ENCODE measurements around the gene MED8.

Gene MED8

DNA sequence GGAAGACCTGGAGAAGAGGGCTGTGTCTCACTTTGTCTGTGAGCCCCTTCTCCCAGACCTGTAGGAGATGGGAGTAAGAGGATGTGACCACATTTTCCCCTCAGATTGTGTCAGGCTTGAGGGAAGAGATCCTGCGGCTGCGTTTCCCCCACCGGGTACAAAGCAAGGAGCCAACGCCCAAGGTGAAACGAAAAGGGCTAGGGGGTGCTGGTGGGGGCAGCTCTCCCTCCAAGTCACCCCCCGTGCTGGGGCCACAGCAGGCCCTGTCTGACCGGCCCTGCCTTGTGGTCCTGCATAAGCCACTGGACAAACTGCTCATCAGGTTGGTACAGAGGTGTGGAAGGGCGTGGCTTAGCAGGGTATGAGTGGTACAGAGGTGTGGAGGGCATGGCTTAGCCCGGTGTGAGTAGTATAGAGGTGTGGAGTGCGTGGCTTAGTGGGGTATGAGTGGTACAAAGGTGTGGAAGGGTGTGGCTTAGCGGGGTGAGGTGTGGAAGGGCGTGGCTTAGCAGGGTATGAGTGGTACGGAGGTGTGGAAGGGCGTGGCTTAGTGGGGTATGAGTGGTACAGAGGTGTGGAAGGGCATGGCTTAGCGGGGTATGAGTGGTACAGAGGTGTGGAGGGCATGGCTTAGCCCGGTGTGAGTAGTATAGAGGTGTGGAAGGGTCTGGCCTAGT lies 33.5 kb upstream of the MED8 start:
- peak; percentile 5; the same call in 2 of the 3 replicates for ATAC-seq (ENCODE audit: low read depth)
- Histone ChIP-seq H3K9me3 (ENCODE audit: severe bottlenecking) (no peaks in the 10 kb centered on the region), H3K4me3 (ENCODE audit: severe bottlenecking) (no peak overlapping the region), H3K27me3 (ENCODE audit: insufficient read depth, poor library complexity, severe bottlenecking) (no peaks in the 10 kb centered on the region), H3K27ac (ENCODE audit: poor library complexity, severe bottlenecking) (peak overlapping the region; percentile 87), H3K4me1 (ENCODE audit: insufficient read depth, poor library complexity, severe bottlenecking) (peaks cover 5% of the 10 kb centered on the region), H3K36me3 (ENCODE audit: low read depth) (peaks cover 88% of the 10 kb centered on the region)
- TF ChIP-seq, protein P1, sequence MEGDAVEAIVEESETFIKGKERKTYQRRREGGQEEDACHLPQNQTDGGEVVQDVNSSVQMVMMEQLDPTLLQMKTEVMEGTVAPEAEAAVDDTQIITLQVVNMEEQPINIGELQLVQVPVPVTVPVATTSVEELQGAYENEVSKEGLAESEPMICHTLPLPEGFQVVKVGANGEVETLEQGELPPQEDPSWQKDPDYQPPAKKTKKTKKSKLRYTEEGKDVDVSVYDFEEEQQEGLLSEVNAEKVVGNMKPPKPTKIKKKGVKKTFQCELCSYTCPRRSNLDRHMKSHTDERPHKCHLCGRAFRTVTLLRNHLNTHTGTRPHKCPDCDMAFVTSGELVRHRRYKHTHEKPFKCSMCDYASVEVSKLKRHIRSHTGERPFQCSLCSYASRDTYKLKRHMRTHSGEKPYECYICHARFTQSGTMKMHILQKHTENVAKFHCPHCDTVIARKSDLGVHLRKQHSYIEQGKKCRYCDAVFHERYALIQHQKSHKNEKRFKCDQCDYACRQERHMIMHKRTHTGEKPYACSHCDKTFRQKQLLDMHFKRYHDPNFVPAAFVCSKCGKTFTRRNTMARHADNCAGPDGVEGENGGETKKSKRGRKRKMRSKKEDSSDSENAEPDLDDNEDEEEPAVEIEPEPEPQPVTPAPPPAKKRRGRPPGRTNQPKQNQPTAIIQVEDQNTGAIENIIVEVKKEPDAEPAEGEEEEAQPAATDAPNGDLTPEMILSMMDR (IDR thresholded peaks at IDR 0.05; ENCODE audit: poor library complexity, severe bottlenecking), result no peak
- no peak for DNase-seq (ENCODE audit: low spot score)

DNA sequence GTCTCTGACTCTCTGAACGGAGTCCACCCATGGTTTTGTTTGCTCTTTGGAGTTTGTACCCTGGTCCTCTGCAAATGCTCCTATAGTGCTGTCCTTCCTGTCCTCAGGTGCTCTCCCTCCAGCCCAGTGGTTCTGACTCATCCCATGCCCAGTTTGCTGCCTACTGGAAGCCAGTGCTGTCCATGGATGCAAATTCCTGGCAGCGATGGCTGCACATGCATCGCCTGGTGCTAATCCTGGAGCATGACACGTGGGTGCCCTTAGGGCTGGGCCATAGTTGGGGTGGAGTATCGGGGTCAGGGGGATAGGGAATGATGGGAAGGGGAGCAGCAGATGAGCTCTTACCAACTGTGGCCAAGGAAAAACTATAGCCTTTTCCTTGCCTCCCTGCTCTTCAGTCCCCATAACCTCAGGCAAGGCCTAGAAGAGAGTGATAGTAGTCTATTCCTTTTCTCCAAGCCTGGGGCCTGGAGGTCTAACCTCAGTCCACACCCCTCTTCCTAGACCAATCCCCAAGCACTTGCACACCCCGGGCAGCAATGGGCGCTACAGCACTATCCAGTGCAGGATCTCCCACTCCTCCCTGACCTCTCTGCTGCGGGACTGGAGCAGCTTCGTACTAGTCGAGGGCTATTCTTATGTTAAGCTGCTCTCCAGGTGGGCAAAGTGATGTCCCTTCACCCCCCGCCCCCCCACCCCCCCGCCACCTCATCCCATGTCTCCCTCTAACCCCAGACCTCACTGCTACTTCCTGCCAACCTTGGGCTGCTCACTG lies 32.6 kb upstream of the MED8 start:
- ATAC-seq (ENCODE audit: low read depth), result no peak
- no peak overlapping the region for H3K4me3 ChIP-seq (ENCODE audit: severe bottlenecking)
- DNase-seq (ENCODE audit: low spot score), result no peak
- H3K36me3 ChIP-seq (ENCODE audit: low read depth), result peaks cover 88% of the 10 kb centered on the region
- no peaks in the 10 kb centered on the region for H3K27me3 ChIP-seq (ENCODE audit: insufficient read depth, poor library complexity, severe bottlenecking)
- TF ChIP-seq, protein P1 (IDR thresholded peaks at IDR 0.05; ENCODE audit: poor library complexity, severe bottlenecking), result no peak
- peak overlapping the region; percentile 87 for H3K27ac ChIP-seq (ENCODE audit: poor library complexity, severe bottlenecking)
- no peaks in the 10 kb centered on the region for H3K9me3 ChIP-seq (ENCODE audit: severe bottlenecking)
- H3K4me1 ChIP-seq (ENCODE audit: insufficient read depth, poor library complexity, severe bottlenecking), result peaks cover 5% of the 10 kb centered on the region

DNA sequence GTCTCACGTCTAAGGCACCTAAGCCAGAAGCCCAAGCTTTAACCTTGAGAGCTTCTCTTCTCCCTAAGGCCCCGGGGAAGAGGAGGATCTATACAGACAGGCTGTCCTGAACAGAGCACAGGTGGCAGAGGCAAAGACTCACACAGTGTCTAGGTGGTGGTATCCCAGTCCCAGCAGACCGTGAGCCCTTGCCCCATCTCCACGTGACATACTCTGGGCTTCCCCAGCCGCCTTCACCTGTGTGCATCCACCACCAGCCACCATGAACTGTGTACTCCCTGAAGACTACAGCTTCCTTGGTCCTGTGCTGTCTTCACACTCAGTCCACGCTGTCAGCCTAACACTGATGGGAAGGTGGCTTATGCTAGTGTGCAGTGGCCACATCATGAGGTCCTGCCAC lies 31.8 kb upstream of the MED8 start:
- Histone ChIP-seq H3K4me3 (ENCODE audit: severe bottlenecking) (no peak overlapping the region), H3K9me3 (ENCODE audit: severe bottlenecking) (no peaks in the 10 kb centered on the region), H3K36me3 (ENCODE audit: low read depth) (peaks cover 88% of the 10 kb centered on the region), H3K27me3 (ENCODE audit: insufficient read depth, poor library complexity, severe bottlenecking) (no peaks in the 10 kb centered on the region), H3K27ac (ENCODE audit: poor library complexity, severe bottlenecking) (peak overlapping the region; percentile 87), H3K4me1 (ENCODE audit: insufficient read depth, poor library complexity, severe bottlenecking) (peaks cover 5% of the 10 kb centered on the region)
- DNase-seq (ENCODE audit: low spot score) (no peak), ATAC-seq (ENCODE audit: low read depth) (no peak)
- TF ChIP-seq, protein P1 (IDR thresholded peaks at IDR 0.05; ENCODE audit: poor library complexity, severe bottlenecking), result no peak

DNA sequence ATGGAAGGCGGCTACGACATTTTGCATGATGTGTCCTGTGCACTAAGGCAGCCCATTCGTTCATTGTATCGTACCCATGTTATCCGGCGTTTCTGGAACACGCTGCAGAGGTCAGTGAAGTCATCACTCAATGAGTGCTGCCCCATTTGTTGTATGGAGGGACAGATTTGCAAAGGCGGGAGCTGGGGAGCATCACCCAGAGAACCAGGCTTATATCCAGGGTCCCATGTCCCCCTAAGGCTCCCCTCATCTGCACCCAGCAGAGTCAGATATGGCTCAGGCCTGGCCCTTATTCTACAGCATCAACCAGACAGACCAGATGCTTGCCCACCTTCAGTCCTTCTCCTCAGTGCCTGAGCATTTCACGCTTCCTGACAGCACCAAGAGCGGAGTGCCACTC lies 31.3 kb upstream of the MED8 start:
- no peak for ATAC-seq (ENCODE audit: low read depth)
- peaks cover 88% of the 10 kb centered on the region for H3K36me3 ChIP-seq (ENCODE audit: low read depth)
- DNase-seq (ENCODE audit: low spot score), result no peak
- no peaks in the 10 kb centered on the region for H3K27me3 ChIP-seq (ENCODE audit: insufficient read depth, poor library complexity, severe bottlenecking)
- no peaks in the 10 kb centered on the region for H3K9me3 ChIP-seq (ENCODE audit: severe bottlenecking)
- peaks cover 5% of the 10 kb centered on the region for H3K4me1 ChIP-seq (ENCODE audit: insufficient read depth, poor library complexity, severe bottlenecking)
- H3K4me3 ChIP-seq (ENCODE audit: severe bottlenecking), result no peak overlapping the region
- no peak overlapping the region for H3K27ac ChIP-seq (ENCODE audit: poor library complexity, severe bottlenecking)
- TF ChIP-seq, protein P1 (IDR thresholded peaks at IDR 0.05; ENCODE audit: poor library complexity, severe bottlenecking), result no peak
